Bronchial epithelial cell (primary cell): Measurements from ENCODE around the gene HECW1. TPM values are rescaled to one million over a fixed set of nuclear protein-coding genes. Genes with fewer than 3 reads are reported as not detected.
"Not testable (repeated sequence)": the region's sequence is repeated elsewhere in the genome, so short reads cannot be mapped to it uniquely, and the experiment has no call there.

ENCODE experiments used
- DNase-seq: peaks from one replicate; pipeline ENCODE4 v3.0.0-alpha.2; 2010; ENCODE audit warnings: low read depth
- FAIRE-seq: peaks from 2 replicates; lab custom pipeline; 2011; peaks lifted over from hg19 to GRCh38; lab: Jason Lieb, UNC
- H3K27me3 ChIP-seq: 2 replicates; pipeline ENCODE4 v1.5.1; 2011; ENCODE audit warnings: low read length; ENCODE audit not compliant: control insufficient read depth, insufficient read depth
- H3K36me3 ChIP-seq: 2 replicates; pipeline ENCODE4 v1.5.1; 2011; ENCODE audit warnings: low read length; ENCODE audit not compliant: control insufficient read depth, insufficient read depth
- H3K4me3 ChIP-seq: 2 replicates; pipeline ENCODE4 v1.5.1; 2011; ENCODE audit warnings: mild to moderate bottlenecking, low read depth, low read length, control low read depth
- CTCF ChIP-seq: IDR thresholded peaks from 2 replicates; pipeline ENCODE4 v1.5.1; 2011; ENCODE audit warnings: mild to moderate bottlenecking, moderate library complexity, low read length, control low read depth, inconsistent platforms; ENCODE audit not compliant: insufficient read depth, severe bottlenecking
- total RNA-seq: library from RNA; depleted of rRNA; stranded (reverse); fragments of >200 nt; gene quantifications from 2 replicates; pipeline ENCODE4 v1.2.1, GENCODE V29; 2014

HECW1 gene
- total RNA-seq, 1 donor from 2014 or later = under 0.01 TPM

GRCh38 chr7:43211286-43211685 is 98.8 kb downstream of the HECW1 start:
- H3K27me3 ChIP-seq = peaks cover 5% of the 10 kb centered on the region
- H3K36me3 ChIP-seq = no peaks in the 10 kb centered on the region
- FAIRE-seq (no peak), DNase-seq (peak; percentile 5)
- peak; percentile 21 for TF ChIP-seq CTCF
- H3K4me3 ChIP-seq = no peak overlapping the region

DNA sequence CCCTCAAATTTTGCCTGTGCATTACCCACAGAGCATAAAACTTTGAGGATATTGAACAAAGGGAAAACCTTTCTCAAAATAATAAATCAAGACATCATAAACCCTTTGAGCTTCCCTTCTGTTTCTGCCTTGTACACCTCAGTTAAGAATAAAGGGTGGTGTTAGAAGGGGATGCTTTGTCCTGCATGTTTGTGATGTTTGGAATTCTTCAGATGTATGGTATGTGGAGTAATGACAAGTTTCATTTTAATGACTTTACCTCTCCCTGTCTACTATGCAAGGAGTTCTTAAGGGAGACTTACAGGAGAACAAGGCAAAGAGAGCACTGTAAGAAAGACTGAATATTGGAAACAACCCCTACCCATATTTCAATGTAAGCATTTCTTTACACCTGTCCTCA is 99.2 kb downstream of the HECW1 start:
- DNase-seq (no peak), FAIRE-seq (no peak)
- TF ChIP-seq CTCF = no peak
- no peak overlapping the region for H3K4me3 ChIP-seq
- H3K36me3 ChIP-seq = no peaks in the 10 kb centered on the region
- peaks cover 5% of the 10 kb centered on the region for H3K27me3 ChIP-seq

GRCh38 chr7:43212921-43213320 is 100.5 kb downstream of the HECW1 start:
- Histone ChIP-seq H3K36me3 (no peaks in the 10 kb centered on the region), H3K27me3 (peaks cover 5% of the 10 kb centered on the region), H3K4me3 (no peak overlapping the region)
- no peak for DNase-seq
- FAIRE-seq = no peak
- no peak for TF ChIP-seq CTCF

GRCh38 chr7:43215061-43215460 is 102.6 kb downstream of the HECW1 start:
- no peak for TF ChIP-seq CTCF
- FAIRE-seq (no peak), DNase-seq (no peak)
- no peak overlapping the region for H3K4me3 ChIP-seq
- no peaks in the 10 kb centered on the region for H3K36me3 ChIP-seq
- H3K27me3 ChIP-seq = peaks cover 3% of the 10 kb centered on the region

DNA sequence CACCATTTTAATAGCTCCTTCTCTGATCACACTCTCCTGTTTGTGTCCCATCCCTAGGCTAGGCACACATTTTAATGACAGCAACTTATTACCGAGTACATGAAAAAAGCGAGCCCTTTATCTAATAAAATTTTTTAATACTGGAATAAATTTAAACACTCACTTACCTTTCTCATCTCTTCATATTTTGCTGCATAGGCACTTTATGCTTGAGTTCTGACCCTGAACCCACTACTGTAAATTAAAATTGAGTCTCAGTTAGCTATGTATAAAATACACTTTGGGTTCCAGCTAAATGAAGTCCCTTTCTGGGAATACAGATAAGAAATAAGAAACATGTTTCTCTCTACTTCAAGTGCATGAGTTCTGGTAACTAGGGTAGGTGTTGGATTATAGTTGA is 104.6 kb downstream of the HECW1 start:
- Histone ChIP-seq H3K4me3 (no peak overlapping the region), H3K36me3 (no peaks in the 10 kb centered on the region), H3K27me3 (peaks cover 3% of the 10 kb centered on the region)
- FAIRE-seq = no peak
- DNase-seq = no peak
- no peak for TF ChIP-seq CTCF

DNA sequence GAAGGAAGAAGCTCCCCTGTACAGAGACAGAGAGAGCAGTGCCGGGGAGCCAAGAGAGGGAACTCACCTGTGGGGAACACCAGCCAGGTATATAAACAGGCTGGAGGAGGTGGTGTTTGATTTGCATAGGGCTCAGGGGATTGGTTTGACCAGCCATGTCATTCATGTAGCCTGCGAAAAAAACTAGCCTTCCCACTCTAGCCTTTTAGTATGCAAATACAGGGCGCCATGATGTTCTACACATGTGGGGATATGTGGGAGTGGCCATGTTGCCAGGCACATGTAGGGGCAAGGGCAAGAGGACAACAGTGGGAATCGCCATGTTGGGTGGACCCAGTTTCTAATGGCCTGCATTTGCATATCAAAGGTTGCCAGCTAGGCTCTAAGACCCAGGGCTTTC is 106.5 kb downstream of the HECW1 start:
- H3K4me3 ChIP-seq, DNase-seq, FAIRE-seq, H3K36me3 ChIP-seq, H3K27me3 ChIP-seq: not testable (repeated sequence)
